Hepatocyte (in vitro differentiated cells): ENCODE data around the gene NLRP12.
"Not testable (repeated sequence)": the region's sequence is repeated elsewhere in the genome, so short reads cannot be mapped to it uniquely, and the experiment has no call there.

Experiments
- EZH2 ChIP-seq: fragments of 200-600 bp; sonication (generic); IDR thresholded peaks from 2 replicates; pipeline ENCODE4 v1.6.1; 2016; ENCODE audit warnings: antibody characterized with exemption, mild to moderate bottlenecking, borderline replicate concordance
- EZH2phosphoT487 ChIP-seq: fragments of 200-600 bp; sonication (generic); IDR thresholded peaks from one replicate; pipeline ENCODE4 v1.6.1; 2018; ENCODE audit warnings: antibody characterized with exemption, mild to moderate bottlenecking, low read depth, moderate library complexity; ENCODE audit not compliant: unreplicated experiment, severe bottlenecking
- TF ChIP-seq, protein P1 (sequence below): fragments of 200-600 bp; sonication (generic); IDR thresholded peaks from 2 replicates; pipeline ENCODE4 v1.5.1; 2016; ENCODE audit warnings: antibody characterized with exemption, mild to moderate bottlenecking; ENCODE audit not compliant: poor library complexity

DNA sequence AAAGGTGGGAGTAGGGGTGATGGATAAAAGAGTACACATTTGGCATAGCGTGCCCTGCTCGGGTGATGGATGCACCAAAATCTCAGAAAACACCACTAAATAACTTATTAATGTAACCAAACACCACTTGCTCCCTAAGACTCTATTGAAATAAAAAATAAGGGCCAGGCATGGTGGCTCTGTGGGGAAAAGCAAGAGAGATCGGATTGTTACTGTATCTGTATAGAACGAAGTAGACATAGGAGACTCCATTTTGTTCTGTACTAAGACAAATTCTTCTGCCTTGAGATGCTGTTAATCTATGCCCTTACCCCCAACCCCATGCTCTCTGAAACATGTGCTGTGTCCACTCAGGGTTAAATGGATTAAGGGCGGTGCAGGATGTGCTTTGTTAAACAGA lies 14.3 kb upstream of the NLRP12 start:
- TF ChIP-seq, protein P1, sequence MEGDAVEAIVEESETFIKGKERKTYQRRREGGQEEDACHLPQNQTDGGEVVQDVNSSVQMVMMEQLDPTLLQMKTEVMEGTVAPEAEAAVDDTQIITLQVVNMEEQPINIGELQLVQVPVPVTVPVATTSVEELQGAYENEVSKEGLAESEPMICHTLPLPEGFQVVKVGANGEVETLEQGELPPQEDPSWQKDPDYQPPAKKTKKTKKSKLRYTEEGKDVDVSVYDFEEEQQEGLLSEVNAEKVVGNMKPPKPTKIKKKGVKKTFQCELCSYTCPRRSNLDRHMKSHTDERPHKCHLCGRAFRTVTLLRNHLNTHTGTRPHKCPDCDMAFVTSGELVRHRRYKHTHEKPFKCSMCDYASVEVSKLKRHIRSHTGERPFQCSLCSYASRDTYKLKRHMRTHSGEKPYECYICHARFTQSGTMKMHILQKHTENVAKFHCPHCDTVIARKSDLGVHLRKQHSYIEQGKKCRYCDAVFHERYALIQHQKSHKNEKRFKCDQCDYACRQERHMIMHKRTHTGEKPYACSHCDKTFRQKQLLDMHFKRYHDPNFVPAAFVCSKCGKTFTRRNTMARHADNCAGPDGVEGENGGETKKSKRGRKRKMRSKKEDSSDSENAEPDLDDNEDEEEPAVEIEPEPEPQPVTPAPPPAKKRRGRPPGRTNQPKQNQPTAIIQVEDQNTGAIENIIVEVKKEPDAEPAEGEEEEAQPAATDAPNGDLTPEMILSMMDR: not testable (repeated sequence)
- TF ChIP-seq EZH2phosphoT487, EZH2: not testable (repeated sequence)
